NK-92 (cell line): ENCODE measurements around the gene ADD1.

ENCODE experiments used
- DNase-seq: peaks from one replicate; lab custom pipeline; 2025; ENCODE audit not compliant: unreplicated experiment; lab: John Stamatoyannopoulos, UW

Gene ADD1

GRCh38 chr4:2805712-2806389, 37.8 kb upstream of the ADD1 start:
- no peak for DNase-seq

GRCh38 chr4:2806390-2807355, 37.0 kb upstream of the ADD1 start:
- no peak for DNase-seq

- DNase-seq = no peak
These were observed 36.1 kb upstream of the ADD1 start for GRCh38 chr4:2807571-2807970.

- no peak for DNase-seq
These were observed 35.6 kb upstream of the ADD1 start for GRCh38 chr4:2808001-2808400.

GRCh38 chr4:2809610-2810180, 33.9 kb upstream of the ADD1 start:
- no peak for DNase-seq

- no peak for DNase-seq
These were observed 33.3 kb upstream of the ADD1 start for GRCh38 chr4:2810388-2810787.

GRCh38 chr4:2811830-2812611, 31.6 kb upstream of the ADD1 start:
- DNase-seq = no peak

- no peak for DNase-seq
These were observed 30.9 kb upstream of the ADD1 start for GRCh38 chr4:2812612-2813354.

- no peak for DNase-seq
These were observed 29.9 kb upstream of the ADD1 start for GRCh38 chr4:2813446-2814405.

- no peak for DNase-seq
These were observed 28.9 kb upstream of the ADD1 start for GRCh38 chr4:2814627-2815270.

GRCh38 chr4:2816401-2816954, 27.2 kb upstream of the ADD1 start:
- DNase-seq = no peak

- DNase-seq = no peak
These were observed 26.5 kb upstream of the ADD1 start for GRCh38 chr4:2817137-2817536.

- no peak for DNase-seq
These were observed 25.8 kb upstream of the ADD1 start for GRCh38 chr4:2817701-2818350.

- no peak for DNase-seq
These were observed 25.2 kb upstream of the ADD1 start for GRCh38 chr4:2818351-2818939.

GRCh38 chr4:2819244-2820215, 24.1 kb upstream of the ADD1 start:
- DNase-seq = no peak

GRCh38 chr4:2820216-2820982, 23.2 kb upstream of the ADD1 start:
- DNase-seq = no peak
